Left ventricle myocardium inferior (tissue), 1 donor: ENCODE measurements around the gene RNF38. TPM values are rescaled to one million over a fixed set of nuclear protein-coding genes. Genes with fewer than 3 reads are reported as not detected.
"Not testable (repeated sequence)": the region's sequence is repeated elsewhere in the genome, so short reads cannot be mapped to it uniquely, and the experiment has no call there.

Experiments used
- DNase-seq: peaks from one replicate; pipeline ENCODE4 v3.0.0-alpha.2; 2020
- H3K27ac ChIP-seq: fragments of 200-600 bp; replicated peaks from 2 replicates; pipeline ENCODE4 v1.8.0; 2021
- H3K27me3 ChIP-seq: fragments of 200-600 bp; 2 replicates; pipeline ENCODE4 v1.8.0; 2021; ENCODE audit warnings: low read depth
- H3K36me3 ChIP-seq: fragments of 200-600 bp; 2 replicates; pipeline ENCODE4 v1.8.0; 2021
- H3K4me1 ChIP-seq: fragments of 200-600 bp; 2 replicates; pipeline ENCODE4 v1.8.0; 2021
- H3K4me3 ChIP-seq: fragments of 200-600 bp; 2 replicates; pipeline ENCODE4 v1.8.0; 2021; ENCODE audit warnings: mild to moderate bottlenecking, moderate library complexity
- H3K9me3 ChIP-seq: fragments of 200-600 bp; replicated peaks from 2 replicates; pipeline ENCODE4 v1.8.0; 2021
- CTCF ChIP-seq: fragments of 200-600 bp; IDR thresholded peaks from 2 replicates; pipeline ENCODE4 v1.8.0; 2021; ENCODE audit warnings: antibody characterized with exemption, mild to moderate bottlenecking, borderline replicate concordance
- intact Hi-C: fragments of 100-400 bp; cut with micrococcal nuclease; formaldehyde crosslinking; loops from one replicate; pipeline ENCODE4 v1.11.0; 2022
- total RNA-seq: library from RNA; stranded (reverse); fragmentation: NEBNext Ultra II Directional; extraction: Animal tissue kit (Norgen Biotek cat#: 25700); gene quantifications from one replicate; pipeline ENCODE4 v1.2.1, GENCODE V29; 2021
- donor health status: DM: no; HTN: yes; CAD: no; lungs with severe emphysema.

RNF38 gene
- total RNA-seq, 1 donor from 2014 or later = 25.7 TPM

GRCh38 chr9:36332006-36332405 is 68.1 kb downstream of the RNF38 start:
- peaks cover 5% of the 10 kb centered on the region for H3K4me1 ChIP-seq
- TF ChIP-seq CTCF = no peak
- H3K27me3 ChIP-seq = no peaks in the 10 kb centered on the region
- intact Hi-C loops = no loop called here
- no peak overlapping the region for H3K4me3 ChIP-seq
- H3K36me3 ChIP-seq = peaks cover 24% of the 10 kb centered on the region
- no peak for DNase-seq
- H3K9me3 ChIP-seq = no peaks in the 10 kb centered on the region
- H3K27ac ChIP-seq = no peak overlapping the region

- DNase-seq = no peak
- intact Hi-C loops = loop anchor here (5.0 kb wide), 1 partner anchor 82 kb away; no protein-coding TSS in a partner anchor
- Histone ChIP-seq H3K36me3 (peaks cover 7% of the 10 kb centered on the region), H3K27me3 (no peaks in the 10 kb centered on the region), H3K4me3 (no peak overlapping the region), H3K4me1 (peaks cover 3% of the 10 kb centered on the region), H3K9me3 (no peaks in the 10 kb centered on the region), H3K27ac (no peak overlapping the region)
- peak; percentile 82 for TF ChIP-seq CTCF
These were observed 71.2 kb downstream of the RNF38 start for GRCh38 chr9:36328798-36329411.

- Histone ChIP-seq H3K36me3 (no peaks in the 10 kb centered on the region), H3K4me1 (peaks cover 3% of the 10 kb centered on the region), H3K27me3 (no peaks in the 10 kb centered on the region), H3K9me3 (peaks cover 4% of the 10 kb centered on the region), H3K27ac (no peak overlapping the region), H3K4me3 (no peak overlapping the region)
- intact Hi-C loops = loop anchor here (5.0 kb wide), 1 partner anchor 78 kb away; no protein-coding TSS in a partner anchor
- TF ChIP-seq CTCF = no peak
- peak; percentile 24 for DNase-seq
These were observed 74.8 kb downstream of the RNF38 start for GRCh38 chr9:36325081-36325828.

- Histone ChIP-seq H3K4me3 (no peak overlapping the region), H3K4me1 (peaks cover 3% of the 10 kb centered on the region), H3K9me3 (peaks cover 4% of the 10 kb centered on the region), H3K27me3 (peaks cover 4% of the 10 kb centered on the region), H3K27ac (no peak overlapping the region), H3K36me3 (no peaks in the 10 kb centered on the region)
- no peak for TF ChIP-seq CTCF
- intact Hi-C loops = no loop called here
- DNase-seq = no peak
These were observed 76.1 kb downstream of the RNF38 start for GRCh38 chr9:36323926-36324325.

- Histone ChIP-seq H3K9me3 (peaks cover 4% of the 10 kb centered on the region), H3K4me1 (peaks cover 1% of the 10 kb centered on the region), H3K27ac (no peak overlapping the region), H3K36me3 (no peaks in the 10 kb centered on the region), H3K27me3 (peaks cover 7% of the 10 kb centered on the region), H3K4me3 (no peak overlapping the region)
- intact Hi-C loops = no loop called here
- DNase-seq = no peak
- no peak for TF ChIP-seq CTCF
These were observed 77.6 kb downstream of the RNF38 start for GRCh38 chr9:36322462-36322861.

GRCh38 chr9:36321903-36322302 is 78.2 kb downstream of the RNF38 start:
- H3K4me3 ChIP-seq, H3K27me3 ChIP-seq, H3K36me3 ChIP-seq, DNase-seq, H3K9me3 ChIP-seq, H3K4me1 ChIP-seq, H3K27ac ChIP-seq, intact Hi-C loops: not testable (repeated sequence)
